Endothelial cell of umbilical vein (primary cell): Measurements from ENCODE around the gene SPEN. TPM values are rescaled to one million over a fixed set of nuclear protein-coding genes. Genes with fewer than 3 reads are reported as not detected.

Source experiments
- BruUV-seq: library from RNA; stranded (reverse); fragments of 400-500 nt; replicated peaks from 2 replicates; lab custom pipeline; 2021; lab: Mats Ljungman, UMichigan
- CTCF ChIA-PET: fragments of 300-600, 350-600 bp; sonication (Branson Sonifier 250); formaldehyde crosslinking; loops from one replicate; lab custom pipeline; 2021; ENCODE audit warnings: antibody characterized with exemption, inconsistent platforms; lab: Charles Lee
- POLR2A ChIA-PET: fragments of 300-600, 350-600 bp; sonication (Branson Sonifier 250); formaldehyde crosslinking; loops from one replicate; lab custom pipeline; 2021; ENCODE audit warnings: antibody characterized with exemption, inconsistent platforms; lab: Charles Lee
- DNase-seq: peaks from one replicate; pipeline ENCODE4 v3.0.0-alpha.2; 2011; ENCODE audit warnings: low read depth, low spot score
- FAIRE-seq: peaks from 2 replicates; lab custom pipeline; 2011; peaks lifted over from hg19 to GRCh38; lab: Jason Lieb, UNC
- H2AFZ ChIP-seq: 2 replicates; pipeline ENCODE4 v1.6.0; 2012; ENCODE audit warnings: low read depth, low read length, control low read depth, inconsistent platforms
- H3K27ac ChIP-seq: 2 replicates; pipeline ENCODE4 v1.5.1; 2011; ENCODE audit warnings: low read depth, mild to moderate bottlenecking, control low read depth, low read length, moderate library complexity; ENCODE audit not compliant: insufficient read depth
- H3K27me3 ChIP-seq, 2 experiments: 2 replicates each; pipeline versions ENCODE4 v1.6.0 to v1.6.1; 2011; ENCODE audit warnings: low read length in 2 of 2, mixed read lengths in 1 of 2; ENCODE audit not compliant: control insufficient read depth in 2 of 2, insufficient read depth in 2 of 2
- H3K36me3 ChIP-seq, 2 experiments: 2 replicates in 1 of 2; 3 replicates in 1 of 2; pipeline ENCODE4 v1.5.1; 2011; ENCODE audit warnings: low read length in 2 of 2, mild to moderate bottlenecking in 1 of 2, moderate library complexity in 1 of 2; ENCODE audit not compliant: control insufficient read depth in 2 of 2, insufficient read depth in 2 of 2; ENCODE audit errors: extremely low read depth in 1 of 2
- H3K4me1 ChIP-seq: 3 replicates; pipeline ENCODE4 v1.5.1; 2011; ENCODE audit warnings: mild to moderate bottlenecking, low read length; ENCODE audit not compliant: control insufficient read depth, insufficient read depth; ENCODE audit errors: extremely low read depth
- H3K4me2 ChIP-seq: 2 replicates; pipeline ENCODE4 v1.6.1; 2011; ENCODE audit warnings: low read length, control low read depth, mixed read lengths; ENCODE audit not compliant: insufficient read depth
- H3K4me3 ChIP-seq, 3 experiments: fragments of 200-600 bp in 1 of 3; sonication (generic), shearing (Covaris generic) in 1 of 3; replicated peaks in 1 of 3; 2 replicates each; pipeline ENCODE4 v1.5.1; 2011 to 2016; ENCODE audit warnings: control low read depth in 3 of 3, low read length in 3 of 3, mild to moderate bottlenecking in 2 of 3, inconsistent platforms in 1 of 3, low read depth in 1 of 3, moderate library complexity in 1 of 3; ENCODE audit not compliant: insufficient read depth in 1 of 3
- H3K79me2 ChIP-seq: 2 replicates; pipeline ENCODE4 v1.6.0; 2012; ENCODE audit warnings: low read length, inconsistent platforms; ENCODE audit not compliant: control insufficient read depth, insufficient read depth
- H3K9ac ChIP-seq: replicated peaks from 2 replicates; pipeline ENCODE3; 2011; ENCODE audit warnings: low read length, control low read depth; ENCODE audit not compliant: insufficient read depth; ENCODE audit errors: extremely low read depth
- H3K9me1 ChIP-seq: replicated peaks from 3 replicates; pipeline ENCODE4 v1.6.0; 2011; ENCODE audit warnings: mild to moderate bottlenecking, low read length; ENCODE audit not compliant: control insufficient read depth, insufficient read depth; ENCODE audit errors: extremely low read depth
- H3K9me3 ChIP-seq: replicated peaks from 2 replicates; pipeline ENCODE4 v1.5.1; 2012; ENCODE audit warnings: low read length, inconsistent platforms; ENCODE audit not compliant: control insufficient read depth, insufficient read depth
- H4K20me1 ChIP-seq: replicated peaks from 2 replicates; pipeline ENCODE3; 2011; ENCODE audit warnings: mild to moderate bottlenecking, low read length; ENCODE audit not compliant: control insufficient read depth, insufficient read depth; ENCODE audit errors: extremely low read depth
- CTCF ChIP-seq, 2 donors: IDR thresholded peaks; 1 replicate in 1 of 2; 2 replicates in 1 of 2; pipeline ENCODE4 v1.5.1; 2011; ENCODE audit warnings: low read length in 2 of 2, mild to moderate bottlenecking in 2 of 2, moderate library complexity in 2 of 2, control low read depth in 1 of 2, inconsistent platforms in 1 of 2, low read depth in 1 of 2; ENCODE audit not compliant: insufficient read depth in 1 of 2; ENCODE audit errors: extremely low read depth in 1 of 2
- EZH2 ChIP-seq: IDR thresholded peaks from 2 replicates; pipeline ENCODE4 v1.6.1; 2012; ENCODE audit warnings: borderline replicate concordance, low read depth, mild to moderate bottlenecking, moderate library complexity, low read length, inconsistent platforms; ENCODE audit not compliant: severe bottlenecking
- FOS ChIP-seq: IDR thresholded peaks from 2 replicates; pipeline ENCODE4 v1.6.1; 2011; ENCODE audit warnings: mild to moderate bottlenecking, low read length, moderate library complexity, borderline replicate concordance; ENCODE audit not compliant: insufficient read depth
- GATA2 ChIP-seq: IDR thresholded peaks from 2 replicates; pipeline ENCODE4 v1.7.0; 2011; ENCODE audit warnings: low read depth, mild to moderate bottlenecking, moderate library complexity, mixed read lengths, low read length; ENCODE audit not compliant: insufficient read length, insufficient read depth
- JUN ChIP-seq: IDR thresholded peaks from 2 replicates; pipeline ENCODE4 v1.6.1; 2011; ENCODE audit warnings: borderline replicate concordance, low read depth; ENCODE audit not compliant: insufficient read length, insufficient read depth
- MAX ChIP-seq: IDR thresholded peaks from 2 replicates; pipeline ENCODE4 v1.6.1; 2011; ENCODE audit not compliant: insufficient read depth, insufficient read length
- MYC ChIP-seq: IDR thresholded peaks from one replicate; pipeline ENCODE4 v1.6.1; 2011; ENCODE audit warnings: mild to moderate bottlenecking, low read depth, low read length
- POLR2A ChIP-seq: IDR thresholded peaks from 2 replicates; pipeline ENCODE4 v1.6.1; 2012; ENCODE audit warnings: low read depth, mild to moderate bottlenecking, control low read depth, low read length
- POLR2AphosphoS5 ChIP-seq: IDR thresholded peaks from 2 replicates; pipeline ENCODE4 v1.6.1; 2012; ENCODE audit warnings: low read depth, mild to moderate bottlenecking, control low read depth, low read length, moderate library complexity; ENCODE audit not compliant: insufficient read depth
- dilution Hi-C: fragments of 300-500 bp; cut with MboI; formaldehyde crosslinking; loops from one replicate; pipeline ENCODE4 v1.15.0; 2019; ENCODE audit warnings: low sequenced_read_pairs; ENCODE audit not compliant: extremely low pct_ligation_motif_present
- intact Hi-C: fragments of 100-400 bp; cut with micrococcal nuclease; formaldehyde crosslinking; loops from one replicate; pipeline ENCODE4 v1.10.0; 2022
- polyA plus RNA-seq, 4 experiments: library from polyadenylated mRNA; depleted of rRNA in 3 of 4; stranded (reverse) in 3 of 4; unstranded in 1 of 4; fragments of >200 nt; gene quantifications; 2 replicates each; pipeline versions ENCODE4 v1.2.1 to v1.2.3, GENCODE V29; 2011 to 2012; ENCODE audit warnings: missing spikeins in 1 of 4
- total RNA-seq: library from RNA; stranded (reverse); gene quantifications from 2 replicates; pipeline ENCODE4 v1.2.3, GENCODE V29; 2021

SPEN gene
- total and polyA plus RNA-seq, 2 donors (not counting 3 experiments of a cell fraction or from before 2014, with no cell fraction given) = 9.3 to 44.4 TPM

- no TSS peak for BruUV-seq
- FAIRE-seq (no peak), DNase-seq (no peak)
- Histone ChIP-seq H3K9me3 (no peaks in the 10 kb centered on the region), H3K4me3 (no peak overlapping the region), H3K9ac (no peak overlapping the region), H3K4me2 (no peak overlapping the region), H3K9me1 (no peaks in the 10 kb centered on the region), H3K79me2 (peaks cover 44% of the 10 kb centered on the region), H3K36me3 (no peaks in the 10 kb centered on the region), H3K4me1 (peaks cover 29% of the 10 kb centered on the region), H3K27ac (no peak overlapping the region), H3K27me3 (no peaks in the 10 kb centered on the region), H2AFZ (no peak overlapping the region), H4K20me1 (no peaks in the 10 kb centered on the region)
- ChIA-PET CTCF (interaction anchor here (0.8 to 1.3 kb wide), 2 partner anchors 11 to 45 kb away, joined by 3 read pairs; no protein-coding TSS in a partner anchor), POLR2A (no interaction called here)
- dilution Hi-C loops (no loop called here), intact Hi-C loops (no loop called here)
- TF ChIP-seq FOS (no peak), EZH2 (no peak), MAX (no peak), GATA2 (no peak), POLR2AphosphoS5 (no peak), POLR2A (no peak), MYC (no peak), JUN (no peak), CTCF (IDR thresholded peaks at IDR 0.05; ENCODE audit: extremely low read depth in 1 of 2, insufficient read depth in 1 of 2, low read depth in 1 of 2, low read length in 2 of 2) (no peak)
These were observed 115.3 kb downstream of the SPEN start for GRCh38 chr1:15962671-15963362.
